Testis (tissue), 3 donors: ENCODE measurements around the gene TMEM52. TPM values are rescaled to one million over a fixed set of nuclear protein-coding genes. Genes with fewer than 3 reads are reported as not detected.

Experiments used
- DNase-seq: peaks from one replicate; pipeline ENCODE4 v3.0.0-alpha.2; 2019
- H3K27ac ChIP-seq, 2 donors: fragments of 200-600 bp; sonication (generic); one replicate each; pipeline ENCODE4 v1.5.1; 2019
- H3K27me3 ChIP-seq: fragments of 200-600 bp; sonication (generic); one replicate; pipeline ENCODE4 v1.5.1; 2019
- H3K36me3 ChIP-seq: fragments of 200-600 bp; sonication (generic); one replicate; pipeline ENCODE4 v1.5.1; 2017; ENCODE audit warnings: low read depth; ENCODE audit errors: missing control alignments
- H3K4me1 ChIP-seq: fragments of 200-600 bp; sonication (generic); one replicate; pipeline ENCODE4 v1.5.1; 2019
- H3K4me3 ChIP-seq, 2 donors: fragments of 200-600 bp; sonication (generic); one replicate each; pipeline ENCODE4 v1.5.1; 2017 to 2019
- H3K9me3 ChIP-seq: fragments of 200-600 bp; sonication (generic); one replicate; pipeline ENCODE4 v1.5.1; 2017
- CTCF ChIP-seq, 3 experiments: fragments of 450-650 bp in 2 of 3; fragments of 200-600 bp in 1 of 3; sonication (generic) in 1 of 3; IDR thresholded peaks; one replicate each; pipeline ENCODE4 v1.5.1; 2016 to 2019; ENCODE audit warnings: antibody characterized with exemption in 3 of 3, mild to moderate bottlenecking in 2 of 3, moderate library complexity in 1 of 3
- POLR2A ChIP-seq: fragments of 450-650 bp; IDR thresholded peaks from one replicate; pipeline ENCODE4 v1.6.1; 2017; ENCODE audit warnings: antibody characterized with exemption, mild to moderate bottlenecking, moderate library complexity
- WGBS, 2 donors: methylation state at CpG; one replicate each; pipeline ENCODE4 v1.1.5; 2018; 5-methylcytosine and 5-hydroxymethylcytosine counted together
- intact Hi-C: fragments of 100-400 bp; cut with DNase I; formaldehyde crosslinking; loops from one replicate; pipeline ENCODE4 v1.15.1; 2023; ENCODE audit warnings: low total_unique reads
- polyA plus RNA-seq: library from polyadenylated mRNA; stranded (reverse); fragments of 350-450 nt; fragmentation: Illumina TruSeq; extraction: RNeasy Lipid Tissue Mini Kit (QIAGEN cat#74804); gene quantifications from one replicate; pipeline ENCODE4 v1.2.3, GENCODE V29; 2014; ENCODE audit warnings: low read depth, low replicate concordance; ENCODE audit not compliant: insufficient read depth
- total RNA-seq, 2 donors: library from RNA; depleted of rRNA; stranded (reverse); fragments of >200 nt; gene quantifications; one replicate each; pipeline ENCODE4 v1.2.3, GENCODE V29; 2016

TMEM52 gene
- total and polyA plus RNA-seq, 3 donors from 2014 or later = 40.8 to 143 (median 74.0) TPM

DNA sequence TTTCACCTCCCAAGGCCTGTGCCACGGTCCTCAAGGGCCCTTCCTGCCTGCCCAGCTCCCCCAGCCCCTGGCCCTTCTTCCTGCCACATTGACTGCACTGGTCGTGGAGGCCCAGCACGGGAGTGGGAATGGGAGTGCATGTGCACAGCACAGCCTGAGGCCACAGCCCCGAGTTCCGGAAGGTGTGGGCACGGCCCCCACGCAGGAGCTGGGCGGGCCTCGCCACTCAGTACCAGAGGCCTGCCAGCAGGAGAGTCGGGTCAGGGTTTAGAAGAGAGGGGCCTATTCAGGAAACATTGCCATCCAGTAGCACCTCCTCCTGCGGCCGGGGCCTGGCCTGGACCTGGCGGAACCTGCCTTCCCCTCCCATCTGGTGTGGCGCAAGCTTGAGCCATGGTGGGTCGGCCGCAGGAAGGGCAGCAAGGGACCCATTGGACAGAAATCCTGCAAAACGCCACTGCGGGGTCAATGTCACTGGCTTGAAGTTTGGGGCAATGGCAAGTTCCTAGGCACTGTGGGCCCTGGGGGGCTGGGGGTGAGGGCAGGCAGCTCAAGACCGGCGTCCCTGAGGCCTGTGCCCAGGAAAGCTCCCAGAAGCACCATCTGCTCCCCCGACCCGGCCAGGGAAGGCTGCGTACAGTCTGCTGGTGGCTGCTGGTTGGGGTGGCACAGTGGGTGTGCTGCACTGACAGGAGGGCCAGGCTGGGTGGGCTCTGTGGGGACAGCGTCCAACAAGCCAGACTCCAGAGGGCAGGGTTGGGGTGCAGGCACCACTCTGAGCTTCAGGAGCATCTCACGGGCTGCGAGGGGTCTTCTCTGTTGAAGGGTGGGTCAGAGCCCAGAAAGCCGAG lies 1.8 kb upstream of the TMEM52 start:
- Histone ChIP-seq H3K27ac (no peak overlapping the region), H3K27me3 (no peaks in the 10 kb centered on the region), H3K36me3 (no peaks in the 10 kb centered on the region), H3K9me3 (no peaks in the 10 kb centered on the region), H3K4me1 (peaks cover 13% of the 10 kb centered on the region), H3K4me3 (no peak overlapping the region)
- DNase-seq = no peak
- intact Hi-C loops = no loop called here
- 79 to 82% methylated on average over 15 to 27 of the region's 27 CpGs for WGBS, 2 donors
- TF ChIP-seq POLR2A = no peak
- TF ChIP-seq CTCF (IDR thresholded peaks at IDR 0.05) = no peak

DNA sequence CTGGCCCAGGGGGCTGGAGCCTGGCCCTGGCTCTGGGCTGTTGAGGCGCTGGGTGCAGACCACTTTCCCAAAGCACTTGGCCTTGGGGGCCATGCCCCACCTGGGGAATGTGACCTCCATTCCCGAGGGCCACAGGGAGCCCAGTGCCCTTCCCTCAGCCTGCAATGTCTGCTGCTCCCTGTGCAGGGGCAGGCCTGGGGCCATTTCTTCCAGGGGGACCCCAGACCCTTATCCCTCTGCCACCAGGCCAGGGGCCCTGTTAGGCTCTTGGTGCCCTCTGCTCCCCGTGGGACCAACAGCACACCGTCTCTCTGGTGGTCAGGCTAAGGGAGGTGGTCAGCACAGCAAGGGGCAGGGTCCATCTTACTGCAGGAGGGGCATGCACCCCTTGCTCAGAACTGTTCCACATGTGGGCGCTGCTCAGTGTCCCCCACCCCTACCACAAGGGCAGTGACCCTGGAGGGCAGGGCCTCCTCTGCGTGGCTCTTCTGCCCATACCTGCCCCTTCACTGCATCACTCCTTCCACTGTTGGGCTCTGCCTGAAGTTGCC lies 1.1 kb upstream of the TMEM52 start:
- Histone ChIP-seq H3K27me3 (no peaks in the 10 kb centered on the region), H3K4me3 (peak overlapping the region; percentile 37 to 72), H3K36me3 (no peaks in the 10 kb centered on the region), H3K27ac (peak overlapping the region in 1 of 2 donors; percentile 64), H3K4me1 (peaks cover 13% of the 10 kb centered on the region), H3K9me3 (no peaks in the 10 kb centered on the region)
- WGBS, 2 donors = 73 to 85% methylated on average over 5 to 6 of the region's 6 CpGs
- no peak for DNase-seq
- intact Hi-C loops = no loop called here
- TF ChIP-seq POLR2A (no peak), CTCF (IDR thresholded peaks at IDR 0.05) (no peak)

DNA sequence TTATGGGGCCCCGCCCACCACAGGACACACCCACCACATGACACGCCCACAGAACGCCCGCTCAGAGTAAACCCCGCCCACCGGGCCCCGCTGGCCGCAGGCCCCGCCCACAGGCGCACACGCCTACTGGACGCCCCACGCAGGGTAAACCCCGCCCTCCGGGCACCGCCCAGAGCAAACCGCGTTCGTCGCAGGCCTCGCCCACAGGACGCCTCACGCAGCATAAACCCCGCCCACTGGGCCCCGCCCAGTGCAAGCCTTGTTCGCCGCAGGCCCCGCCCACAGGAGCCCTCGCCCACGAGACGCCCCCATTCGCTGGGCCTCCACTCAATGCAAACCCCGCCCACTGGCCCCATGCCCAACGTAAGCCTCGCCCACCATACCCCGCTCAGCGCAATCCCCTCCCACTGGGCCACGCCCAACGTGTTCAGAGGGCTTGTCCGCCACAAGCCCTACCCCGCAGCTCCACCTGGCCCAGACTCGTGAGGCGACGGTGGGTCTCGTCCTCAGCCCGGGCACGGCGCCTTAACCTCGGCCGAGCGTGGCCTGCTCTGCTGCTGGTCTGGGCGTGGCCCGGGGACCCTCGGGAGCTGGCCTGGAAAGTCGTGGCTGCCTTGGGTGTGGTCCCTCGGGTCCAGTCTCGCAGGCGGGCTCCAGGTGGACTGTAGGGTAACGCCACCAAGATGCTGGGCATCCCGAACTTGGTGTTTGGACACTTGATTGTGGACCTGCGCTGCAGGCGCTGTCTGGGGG lies 401 bp upstream of the TMEM52 start:
- no peaks in the 10 kb centered on the region for H3K36me3 ChIP-seq
- DNase-seq = peak; percentile 99
- intact Hi-C loops = no loop called here
- H3K9me3 ChIP-seq = no peaks in the 10 kb centered on the region
- peaks cover 13% of the 10 kb centered on the region for H3K4me1 ChIP-seq
- 4 to 13% methylated on average over 16 to 56 of the region's 62 CpGs for WGBS, 2 donors
- H3K4me3 ChIP-seq = peak overlapping the region; percentile 64 to 72
- TF ChIP-seq POLR2A (no peak), CTCF (IDR thresholded peaks at IDR 0.05) (no peak)
- peak overlapping the region; percentile 64 for H3K27ac ChIP-seq
- no peaks in the 10 kb centered on the region for H3K27me3 ChIP-seq

- H3K4me3 ChIP-seq = peak overlapping the region; percentile 64 to 72
- peak overlapping the region; percentile 64 for H3K27ac ChIP-seq
- 32 to 92% methylated on average over 7 to 37 of the region's 46 CpGs for WGBS, 2 donors
- H3K36me3 ChIP-seq = no peaks in the 10 kb centered on the region
- H3K27me3 ChIP-seq = no peaks in the 10 kb centered on the region
- no peak for TF ChIP-seq POLR2A
- no peak for TF ChIP-seq CTCF (IDR thresholded peaks at IDR 0.05)
- no peaks in the 10 kb centered on the region for H3K9me3 ChIP-seq
- peaks cover 13% of the 10 kb centered on the region for H3K4me1 ChIP-seq
- intact Hi-C loops = no loop called here
- peak; percentile 55 for DNase-seq
Measured at GRCh38 chr1:1917995-1918900, 831 bp downstream of the TMEM52 start.
